HTERT RPE-1 (cell line): Measurements from ENCODE around the gene XYLT1.

ENCODE experiments used
- in situ Hi-C: fragments of 300-500 bp; cut with MboI; formaldehyde crosslinking; loops from 4 replicates; pipeline ENCODE4 v1.14.3; 2020; ENCODE audit warnings: low sequenced_read_pairs

XYLT1 gene

DNA sequence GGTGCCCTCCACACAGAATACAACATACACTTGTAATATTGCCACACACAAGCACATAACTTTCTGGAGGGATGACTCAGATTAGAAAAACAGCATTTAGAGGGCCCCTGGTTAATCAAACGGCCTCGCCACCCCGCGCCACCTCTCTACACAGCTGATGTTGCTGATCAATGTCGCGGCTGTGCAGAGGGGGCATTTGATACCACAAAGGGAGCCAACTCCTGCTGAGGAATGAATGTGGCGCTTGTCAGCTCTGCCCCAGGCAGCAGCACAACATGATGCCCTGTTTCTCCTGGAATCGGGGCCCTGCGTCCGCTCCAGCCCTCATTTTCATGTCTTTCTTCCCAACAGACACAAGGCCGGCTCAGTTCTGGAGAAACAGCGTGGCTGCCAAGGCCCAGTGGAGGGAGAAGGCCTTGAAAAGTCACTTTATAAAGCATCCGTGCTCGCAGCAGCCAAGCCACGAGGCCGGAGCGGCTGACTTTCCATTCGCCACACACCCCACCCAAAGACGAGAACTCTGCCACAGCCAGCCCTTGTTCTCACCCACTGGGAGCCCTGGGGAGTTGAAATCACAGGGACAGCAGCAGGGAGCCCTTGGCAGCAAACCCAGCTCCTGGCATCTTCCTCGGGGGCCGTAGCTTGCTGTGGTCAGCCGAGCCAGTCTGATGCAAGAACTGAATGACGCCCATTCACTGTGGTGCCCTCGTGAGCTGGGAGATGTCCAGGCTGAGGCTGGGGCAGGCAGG lies 65.6 kb downstream of the XYLT1 start:
- in situ Hi-C loops = no loop called here

DNA sequence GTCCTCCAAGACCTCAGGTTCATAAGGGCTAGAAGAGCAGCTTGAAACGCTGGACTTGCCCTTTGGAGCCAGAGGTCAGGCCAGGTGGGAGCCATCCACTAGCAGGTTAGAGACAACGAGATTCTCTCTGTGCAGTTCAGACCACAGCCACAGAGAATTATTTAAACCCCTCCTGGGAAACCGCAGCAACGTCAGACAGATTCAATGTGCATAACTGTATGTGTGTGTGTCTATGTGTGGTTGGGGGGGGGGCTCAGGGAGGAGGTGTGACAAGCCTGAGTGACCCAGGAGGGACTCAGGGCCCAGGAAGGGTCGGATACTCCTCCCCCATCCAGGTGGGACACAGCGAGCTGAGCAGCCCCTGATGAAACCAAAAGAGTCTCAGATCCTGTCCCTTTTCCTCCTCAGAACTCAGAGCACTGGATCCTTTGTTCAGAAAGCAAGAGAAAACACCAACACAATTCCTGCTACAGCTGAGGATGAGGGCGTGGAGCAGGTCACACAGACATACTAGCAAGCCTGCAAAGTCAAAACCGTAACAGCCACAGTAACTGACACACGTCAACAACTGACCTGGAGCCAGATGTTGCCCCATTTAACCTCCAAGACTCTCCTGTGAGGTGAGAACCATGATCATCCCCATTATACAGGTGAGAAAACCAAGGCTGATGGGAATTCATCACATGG lies 66.8 kb downstream of the XYLT1 start:
- in situ Hi-C loops = no loop called here

DNA sequence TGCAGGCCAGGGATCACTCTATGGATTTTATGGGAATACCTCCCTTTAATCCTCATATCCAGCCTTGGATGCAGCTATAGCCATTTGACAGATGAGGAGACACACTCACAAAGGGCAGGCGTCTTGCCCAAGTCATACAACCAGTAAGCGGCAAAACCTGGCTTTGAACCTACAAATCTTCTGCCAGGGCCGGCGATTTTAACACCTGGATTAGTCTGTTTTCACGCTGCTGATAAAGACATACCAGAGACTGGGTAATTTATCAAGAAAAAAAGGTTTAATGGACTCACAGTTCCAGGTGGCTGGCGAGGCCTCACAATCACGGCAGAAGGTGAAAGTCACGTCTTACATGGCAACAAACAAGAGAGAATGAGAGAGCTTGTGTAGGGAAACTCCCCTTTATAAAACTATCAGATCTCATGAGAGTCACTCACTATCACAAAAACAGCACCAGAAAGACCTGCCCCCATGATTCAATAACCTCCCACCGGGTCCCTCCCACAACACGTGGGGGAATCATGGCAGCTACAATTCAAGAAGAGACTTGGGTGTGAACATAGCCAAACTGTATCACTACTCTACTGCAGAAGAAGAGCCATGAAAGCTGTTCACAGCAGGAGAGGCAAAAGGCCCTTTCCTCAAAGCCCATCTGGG lies 67.5 kb downstream of the XYLT1 start:
- in situ Hi-C loops = no loop called here

DNA sequence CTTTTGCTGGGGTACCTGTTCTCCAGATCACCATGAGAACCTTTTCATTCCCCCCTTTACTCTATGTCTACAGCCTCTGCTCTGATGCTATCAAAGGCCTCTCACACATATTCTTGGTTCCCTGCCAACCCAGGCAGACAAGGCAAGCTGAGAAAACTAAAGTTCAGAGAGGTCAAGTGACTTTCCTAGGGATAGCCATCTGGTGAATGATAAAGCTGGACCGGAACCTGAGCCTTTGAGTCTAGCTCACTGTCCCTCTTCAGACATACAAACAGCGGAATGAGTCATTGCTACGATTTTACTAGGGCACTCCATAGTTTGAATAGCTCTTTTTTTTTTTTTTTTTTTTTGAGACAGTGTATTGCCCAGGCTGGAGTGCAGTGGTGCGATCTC lies 73.3 kb downstream of the XYLT1 start:
- in situ Hi-C loops = no loop called here

DNA sequence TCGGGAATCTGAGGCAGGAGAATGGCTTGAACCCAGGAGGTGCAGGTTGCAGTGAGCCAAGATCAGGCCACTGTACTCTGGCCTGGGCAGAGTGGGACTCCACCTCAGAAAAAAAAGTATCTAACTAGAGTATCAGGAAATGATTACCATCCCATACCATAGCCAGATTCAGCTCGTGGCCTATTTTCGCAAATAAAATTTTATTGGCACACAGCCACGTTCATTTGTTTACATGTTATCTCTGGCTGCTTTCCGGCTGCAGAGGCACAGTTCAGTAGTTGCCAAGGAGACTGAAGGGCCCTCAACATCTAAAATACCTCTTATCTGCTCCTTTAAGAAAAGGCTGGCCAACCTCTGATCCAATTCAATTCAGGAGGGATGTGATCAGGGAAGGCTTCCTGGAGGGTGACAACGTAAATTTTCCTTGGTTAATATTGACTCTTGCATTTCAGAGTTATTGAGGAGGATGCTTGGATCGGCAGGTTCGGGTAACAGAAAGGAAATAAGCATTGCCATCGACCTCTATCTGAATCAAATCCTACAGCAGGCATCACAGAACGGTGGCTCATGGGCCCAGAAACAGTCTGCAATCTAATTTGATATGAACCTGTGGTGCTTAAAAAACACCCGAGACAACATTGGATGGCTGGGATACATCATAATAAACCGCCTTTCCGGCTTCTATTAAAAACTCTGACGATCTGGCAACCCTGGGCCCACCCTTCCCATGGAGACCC lies 73.8 kb downstream of the XYLT1 start:
- in situ Hi-C loops = no loop called here

DNA sequence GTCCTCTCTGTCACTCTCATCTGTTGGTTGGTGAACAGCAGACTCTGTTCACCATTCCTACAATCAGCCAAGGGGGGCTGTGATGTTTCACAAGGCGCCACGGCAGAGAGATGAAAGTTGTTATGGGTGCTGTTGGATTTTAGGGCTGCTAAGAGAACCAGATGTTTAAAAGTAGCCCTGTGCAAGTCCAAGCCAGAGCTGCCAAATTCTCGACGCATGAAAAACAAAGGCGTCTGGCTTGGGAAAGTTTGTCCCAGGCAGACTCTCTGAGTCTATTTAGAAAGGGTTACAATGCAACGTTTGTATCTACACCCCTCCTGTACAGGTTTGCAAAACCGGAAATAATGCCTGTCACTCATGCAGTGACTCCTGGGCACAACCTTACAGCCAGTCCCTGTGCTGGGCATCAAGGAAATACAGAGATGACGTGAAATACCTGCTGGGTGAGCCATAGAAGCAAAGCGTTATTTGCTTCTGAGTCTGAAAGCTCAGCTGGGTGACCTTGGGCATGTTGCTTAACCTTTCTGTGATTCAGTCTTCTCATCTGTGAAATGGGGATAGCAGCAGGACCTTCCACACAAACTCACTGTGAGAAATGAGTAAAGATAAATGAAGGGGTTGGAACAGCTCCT lies 74.8 kb downstream of the XYLT1 start:
- in situ Hi-C loops = no loop called here

DNA sequence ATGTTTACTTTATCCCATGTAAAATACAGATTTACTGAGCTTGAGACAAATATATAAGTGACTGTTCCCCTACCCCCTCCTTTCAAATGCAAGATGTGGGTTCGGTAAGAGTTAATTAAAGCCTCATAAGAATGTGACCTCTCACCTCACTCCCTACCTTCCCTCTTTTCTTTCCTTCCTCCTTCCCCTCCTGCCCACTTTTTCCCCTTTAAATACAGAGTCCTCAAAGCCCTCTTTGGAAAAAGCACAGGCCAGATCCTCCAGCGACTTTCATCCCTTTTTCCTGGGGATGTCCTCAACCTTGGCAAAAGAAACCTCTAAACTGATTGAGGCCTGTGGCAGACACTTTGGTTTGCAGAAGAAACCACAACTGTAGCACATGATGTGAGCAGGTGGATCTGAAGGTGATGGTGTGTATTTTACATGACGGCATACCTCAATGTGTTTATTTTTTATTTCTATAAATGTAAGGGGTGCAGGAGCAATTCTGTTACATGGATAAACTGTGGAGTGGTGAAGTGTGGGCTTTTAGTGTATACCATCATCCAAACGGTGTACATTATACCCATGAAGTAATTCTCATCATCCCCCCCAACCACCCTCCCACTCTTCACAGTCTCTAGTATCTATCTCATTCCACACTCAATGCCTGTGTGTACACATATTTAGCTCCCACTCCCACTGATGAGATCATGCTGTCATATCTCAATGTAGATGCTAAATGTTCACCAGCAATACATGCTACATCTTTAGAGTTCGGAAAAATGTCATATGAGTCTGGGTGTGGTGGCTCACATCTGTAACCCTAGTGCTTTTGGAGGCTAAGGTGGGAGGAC lies 77.7 kb downstream of the XYLT1 start:
- in situ Hi-C loops = no loop called here

DNA sequence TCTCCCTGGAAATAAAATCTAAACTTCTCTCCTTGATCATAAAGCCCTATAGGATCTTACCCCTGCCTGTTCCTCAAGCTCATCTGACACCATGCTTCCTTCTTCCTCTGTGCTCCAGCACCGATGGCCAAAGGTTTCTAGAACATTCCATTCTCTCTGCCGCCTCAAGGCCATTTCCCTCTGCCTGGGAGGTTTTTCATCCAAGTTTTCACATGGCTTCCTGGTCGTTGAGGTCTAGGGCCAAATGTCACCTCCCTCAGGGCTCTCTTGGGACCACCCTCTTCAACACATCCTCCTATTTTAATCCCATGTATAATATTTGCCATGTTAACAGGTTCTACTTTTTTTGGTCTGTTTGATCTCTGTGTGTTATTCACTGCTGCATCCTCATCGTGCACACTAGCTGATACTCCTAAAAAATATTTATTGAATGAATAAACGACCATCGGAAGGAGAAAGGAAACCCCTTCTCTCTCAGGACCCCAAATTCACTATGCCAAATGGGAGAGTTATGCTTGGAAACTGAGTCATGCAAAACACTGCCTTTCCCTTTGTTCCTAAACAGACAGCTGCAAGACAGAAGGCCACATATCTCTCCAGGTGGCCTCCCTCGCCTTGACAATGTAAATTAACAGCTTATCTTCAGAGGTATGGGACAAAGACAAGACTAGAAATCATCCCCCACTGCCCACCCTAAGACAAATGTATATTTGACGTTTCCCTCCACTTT lies 78.5 kb downstream of the XYLT1 start:
- in situ Hi-C loops = no loop called here

DNA sequence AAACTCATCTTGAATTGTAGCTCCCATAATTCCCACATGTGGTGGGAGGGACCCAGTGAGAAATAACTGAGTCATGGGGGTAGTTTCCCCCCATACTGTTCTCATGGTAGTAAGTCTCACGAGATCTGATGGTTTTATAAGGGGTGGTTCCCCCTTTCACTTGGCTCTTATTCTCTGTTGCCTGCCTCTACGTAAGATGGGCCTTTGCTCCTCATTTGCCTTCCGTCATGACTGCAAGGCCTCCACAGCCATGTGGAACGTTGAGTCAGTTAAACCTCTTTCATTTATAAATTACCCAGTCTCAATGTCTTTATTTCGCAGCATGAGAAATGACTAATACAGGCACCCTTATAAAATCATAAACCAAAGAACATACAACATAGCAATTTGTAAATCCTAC lies 79.0 kb downstream of the XYLT1 start:
- in situ Hi-C loops = no loop called here

DNA sequence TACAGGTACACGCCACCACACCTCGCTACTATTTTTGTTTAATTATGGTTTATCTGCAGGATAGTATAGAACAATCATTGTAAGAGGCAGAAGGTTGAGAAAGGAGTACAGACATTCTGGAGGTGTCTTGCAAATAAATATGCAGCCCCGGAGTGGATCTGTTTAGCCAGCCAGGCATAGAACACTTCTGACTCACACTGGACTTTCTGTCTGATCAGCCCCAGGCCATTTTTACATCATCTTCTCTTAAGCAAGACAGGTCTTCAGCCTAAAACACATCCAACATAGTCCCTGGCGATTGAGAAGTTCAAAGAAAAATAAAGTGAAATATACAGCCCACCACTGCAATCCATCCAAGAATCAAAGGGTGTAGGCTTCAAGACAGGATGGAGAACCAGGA lies 81.4 kb downstream of the XYLT1 start:
- in situ Hi-C loops = no loop called here

DNA sequence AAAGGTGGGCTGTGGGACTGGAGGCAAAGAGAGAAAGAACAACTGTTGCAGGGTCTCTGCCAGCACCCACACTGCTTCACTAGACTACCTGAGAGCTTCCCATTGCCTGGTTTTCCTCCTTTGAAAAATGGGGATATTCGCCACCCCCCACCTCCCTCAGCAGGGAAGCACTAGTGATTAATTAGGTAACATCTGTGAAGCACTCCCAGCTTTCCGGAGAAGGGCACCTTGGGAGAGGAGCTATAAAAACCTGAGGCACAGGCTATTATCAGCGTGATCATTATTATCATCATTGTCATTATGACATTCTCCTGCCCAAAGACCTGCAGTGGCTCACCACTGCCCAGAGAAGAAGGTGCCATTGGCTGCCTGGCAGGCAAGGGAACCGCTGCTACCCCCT lies 83.5 kb downstream of the XYLT1 start:
- in situ Hi-C loops = no loop called here

DNA sequence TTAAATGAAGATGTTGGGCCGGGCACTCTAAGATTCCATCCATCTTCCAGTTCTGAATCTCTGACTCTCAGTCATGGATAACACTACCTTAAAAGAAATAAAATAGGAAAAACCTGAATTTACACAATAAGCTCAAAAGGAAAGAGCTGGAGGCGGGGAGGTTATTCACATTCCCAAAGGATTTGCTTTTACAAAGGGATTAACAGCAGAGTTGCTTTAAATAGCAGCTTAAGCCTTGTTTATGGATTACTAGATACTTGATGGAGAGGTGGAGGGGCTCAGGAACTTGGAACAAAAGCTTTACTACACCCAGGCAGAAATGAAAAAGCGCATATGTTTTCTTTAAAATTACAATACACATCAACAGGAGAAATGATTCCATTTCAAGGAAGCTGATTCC lies 84.5 kb downstream of the XYLT1 start:
- in situ Hi-C loops = no loop called here

DNA sequence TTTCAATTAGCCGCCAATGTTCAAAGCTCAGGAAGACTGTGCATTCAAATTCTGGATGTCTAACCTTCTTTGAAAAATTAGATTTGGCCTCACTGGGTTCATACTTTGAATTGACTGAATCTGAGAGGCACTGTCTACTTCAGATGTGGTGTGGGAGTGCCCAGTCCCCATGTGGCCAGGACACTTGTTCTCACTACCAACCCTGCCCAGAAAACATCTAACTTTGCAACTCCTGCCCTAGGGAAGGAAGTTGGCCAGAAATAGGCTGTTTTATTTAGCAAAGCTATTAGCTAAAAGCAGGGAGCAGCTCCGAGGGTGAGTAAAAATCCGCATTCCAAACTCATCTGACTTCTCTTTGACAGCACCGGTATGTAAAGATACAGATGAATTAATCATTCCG lies 86.3 kb downstream of the XYLT1 start:
- in situ Hi-C loops = no loop called here

DNA sequence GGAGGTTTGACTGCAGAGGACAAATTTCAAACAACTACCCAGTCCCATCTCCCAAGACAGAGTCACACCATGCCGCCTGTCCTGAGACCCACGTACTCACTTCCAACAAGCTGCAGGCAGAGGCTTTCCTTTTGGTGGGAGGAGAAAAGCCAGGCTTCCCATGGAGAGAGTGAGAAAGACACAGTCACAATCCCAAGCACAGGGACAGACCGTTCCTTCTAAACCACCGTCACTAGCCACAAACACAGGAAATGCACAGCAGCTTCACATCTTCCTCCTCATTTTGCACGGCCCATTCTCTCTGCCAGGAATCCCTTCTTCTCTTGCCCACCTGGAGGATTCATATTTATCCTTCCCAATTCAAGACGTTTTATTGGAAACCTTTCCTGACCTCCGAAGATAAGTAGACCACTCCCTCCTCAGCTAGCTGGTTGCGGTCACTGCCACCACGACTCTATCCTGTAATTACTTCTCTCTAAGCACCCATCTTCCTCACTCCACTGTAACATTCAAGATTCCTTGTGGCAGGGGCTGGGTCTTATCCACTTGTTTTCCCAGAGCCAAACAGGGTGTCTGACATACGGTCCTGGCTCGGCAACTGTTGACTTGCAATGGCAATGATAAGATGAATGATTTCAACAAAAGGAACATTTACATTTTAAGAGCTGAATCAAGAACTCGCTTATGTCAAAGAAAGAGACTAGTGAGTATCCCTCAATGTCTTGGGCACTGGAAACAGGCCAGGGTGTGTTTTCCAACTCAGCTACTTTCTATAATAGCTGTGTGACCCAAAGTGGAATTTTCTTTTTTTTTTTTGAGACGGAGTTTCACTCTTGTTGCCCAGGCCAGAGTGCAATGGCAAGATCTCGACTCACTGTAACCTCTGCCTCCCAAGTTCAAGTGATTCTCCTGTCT lies 87.6 kb downstream of the XYLT1 start:
- in situ Hi-C loops = no loop called here

DNA sequence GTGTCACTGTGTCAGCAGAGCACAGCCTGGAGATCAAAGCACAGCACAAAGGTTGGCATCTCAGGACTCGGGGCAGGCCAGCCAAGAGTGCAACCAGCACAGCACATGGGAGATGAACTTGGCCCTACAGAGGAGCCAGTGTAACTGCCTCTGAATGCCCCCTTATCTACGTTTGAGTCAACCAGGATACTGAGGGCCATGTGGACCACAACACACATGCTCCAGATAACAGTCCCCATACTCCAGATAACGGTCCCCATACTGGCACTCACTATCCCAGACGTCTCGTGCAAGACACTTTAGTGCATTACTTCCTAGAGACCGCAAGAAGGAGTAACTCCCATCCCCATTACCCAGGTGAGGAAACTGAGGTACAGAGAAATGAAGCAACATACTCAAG lies 88.2 kb downstream of the XYLT1 start:
- in situ Hi-C loops = no loop called here

DNA sequence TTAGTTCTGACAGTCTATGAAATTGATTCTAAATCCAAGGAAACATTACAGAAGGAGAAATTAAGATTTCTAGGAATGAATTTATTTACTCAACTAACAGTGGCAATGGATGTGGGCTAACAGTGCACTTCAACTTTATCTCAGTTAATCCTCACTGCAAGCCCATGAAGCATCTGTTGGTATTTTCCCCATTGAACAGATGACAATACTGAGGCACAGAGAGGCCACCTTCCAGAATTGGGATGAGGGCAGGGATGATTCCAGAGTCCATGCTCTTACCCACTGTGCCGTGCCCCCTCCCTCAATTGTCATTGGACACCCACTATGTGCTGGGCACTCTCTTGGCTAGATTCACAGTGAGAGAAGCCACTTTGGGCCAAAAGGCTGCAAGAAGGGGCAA lies 89.0 kb downstream of the XYLT1 start:
- in situ Hi-C loops = no loop called here

DNA sequence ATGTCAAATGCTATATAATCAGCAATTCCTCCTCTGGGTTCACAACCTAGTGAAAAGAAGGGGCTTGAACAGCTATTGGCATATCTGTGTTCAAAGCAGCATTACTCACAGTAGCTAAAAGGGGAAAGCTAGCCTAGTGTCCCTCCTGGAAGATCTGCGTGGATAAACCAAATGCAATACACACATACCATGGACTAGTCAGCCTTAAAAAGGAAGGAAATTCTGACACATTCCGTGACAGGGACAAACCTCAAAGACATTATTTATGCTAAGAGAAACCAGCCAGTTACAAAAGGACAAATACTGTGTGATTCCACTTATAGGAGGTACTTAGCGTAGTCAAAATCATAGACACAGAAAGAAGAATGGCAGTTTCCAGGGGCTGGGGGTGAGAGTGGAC lies 90.1 kb downstream of the XYLT1 start:
- in situ Hi-C loops = no loop called here

DNA sequence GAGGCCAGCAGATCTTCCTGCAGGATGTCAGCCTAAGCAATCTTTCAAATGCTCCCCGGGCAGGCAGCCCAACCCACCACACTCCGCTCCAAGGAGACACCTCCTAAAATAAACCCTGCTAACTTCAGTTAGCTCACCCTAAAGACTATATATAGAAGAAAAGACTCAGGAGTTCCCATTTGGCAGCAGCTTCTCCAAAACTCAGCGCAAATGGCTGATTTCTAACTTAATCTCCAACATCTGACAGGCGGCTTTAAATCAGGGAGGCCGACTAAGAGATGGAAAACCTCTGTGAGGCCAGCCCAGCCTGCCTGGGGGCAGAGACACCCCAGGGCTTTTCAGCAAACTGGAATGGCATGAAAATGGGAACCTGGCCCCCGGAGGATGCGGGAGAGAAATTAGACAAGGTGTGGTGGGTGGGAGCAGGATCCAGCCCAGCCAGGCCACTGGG lies 91.6 kb downstream of the XYLT1 start:
- in situ Hi-C loops = no loop called here
